NT2/D1 (cell line): Measurements from ENCODE around the gene ZNF469.

Experiments
- SUZ12 ChIP-seq: IDR thresholded peaks from 2 replicates; pipeline ENCODE4 v1.6.1; 2011; ENCODE audit not compliant: insufficient read length, insufficient read depth; ENCODE audit errors: extremely low read depth
- ZNF274 ChIP-seq: IDR thresholded peaks from 2 replicates; pipeline ENCODE4 v1.6.1; 2011; ENCODE audit warnings: mild to moderate bottlenecking, low read depth, low read length

- TF ChIP-seq SUZ12: no peak
- no peak for TF ChIP-seq ZNF274
Observed at GRCh38 chr16:88392616-88393015, 9.9 kb downstream of the ZNF469 start.
